Esophagus squamous epithelium (tissue), 4 donors: ENCODE data around the gene FBXW7.

ENCODE experiments used
- POLR2A ChIP-seq, 4 donors: fragments of 450-650 bp; IDR thresholded peaks; one replicate each; pipeline ENCODE4 v1.6.1; 2017; ENCODE audit warnings: antibody characterized with exemption in 4 of 4, mild to moderate bottlenecking in 4 of 4, moderate library complexity in 3 of 4
- TF ChIP-seq, protein P1 (sequence below), 6 experiments: fragments of 450-650 bp in 4 of 6; fragments of 200-600 bp in 2 of 6; sonication (generic) in 2 of 6; IDR thresholded peaks; one replicate each; pipeline ENCODE4 v1.5.1; 2016 to 2019; ENCODE audit warnings: antibody characterized with exemption in 6 of 6, mild to moderate bottlenecking in 4 of 6, moderate library complexity in 4 of 6

DNA sequence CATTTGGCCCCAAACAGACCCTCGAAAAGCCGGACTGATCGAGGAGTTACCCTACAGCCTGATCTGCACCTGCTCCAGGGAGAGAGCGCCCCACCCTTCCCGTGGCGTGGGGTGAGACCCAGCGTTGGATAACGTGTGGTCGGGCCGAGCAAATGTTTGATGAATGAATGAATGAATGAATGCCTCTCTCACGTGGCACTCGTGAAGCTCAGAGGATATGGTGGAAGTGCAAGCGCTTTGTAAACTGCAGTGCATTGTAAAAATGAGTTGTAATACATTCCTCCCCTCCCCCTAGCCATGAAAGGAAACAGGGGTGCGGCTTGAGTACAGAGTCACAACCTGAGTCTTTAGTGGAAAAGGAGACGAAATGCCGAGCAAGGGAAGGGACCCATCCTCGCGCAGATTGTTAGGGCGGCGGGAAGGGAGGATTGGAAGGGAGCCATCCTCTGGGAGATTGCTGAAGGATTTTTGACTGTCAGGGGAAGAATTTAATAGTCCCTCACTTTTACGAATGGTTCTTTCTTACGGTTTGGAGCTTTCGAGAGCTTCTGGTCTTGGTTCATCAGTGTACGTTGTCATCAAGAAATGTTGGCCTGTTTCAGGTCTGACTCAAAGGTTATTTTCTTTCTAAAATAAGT lies 772 bp upstream of the FBXW7 start:
- TF ChIP-seq POLR2A (IDR thresholded peaks at IDR 0.05) = no peak
- TF ChIP-seq, protein P1, sequence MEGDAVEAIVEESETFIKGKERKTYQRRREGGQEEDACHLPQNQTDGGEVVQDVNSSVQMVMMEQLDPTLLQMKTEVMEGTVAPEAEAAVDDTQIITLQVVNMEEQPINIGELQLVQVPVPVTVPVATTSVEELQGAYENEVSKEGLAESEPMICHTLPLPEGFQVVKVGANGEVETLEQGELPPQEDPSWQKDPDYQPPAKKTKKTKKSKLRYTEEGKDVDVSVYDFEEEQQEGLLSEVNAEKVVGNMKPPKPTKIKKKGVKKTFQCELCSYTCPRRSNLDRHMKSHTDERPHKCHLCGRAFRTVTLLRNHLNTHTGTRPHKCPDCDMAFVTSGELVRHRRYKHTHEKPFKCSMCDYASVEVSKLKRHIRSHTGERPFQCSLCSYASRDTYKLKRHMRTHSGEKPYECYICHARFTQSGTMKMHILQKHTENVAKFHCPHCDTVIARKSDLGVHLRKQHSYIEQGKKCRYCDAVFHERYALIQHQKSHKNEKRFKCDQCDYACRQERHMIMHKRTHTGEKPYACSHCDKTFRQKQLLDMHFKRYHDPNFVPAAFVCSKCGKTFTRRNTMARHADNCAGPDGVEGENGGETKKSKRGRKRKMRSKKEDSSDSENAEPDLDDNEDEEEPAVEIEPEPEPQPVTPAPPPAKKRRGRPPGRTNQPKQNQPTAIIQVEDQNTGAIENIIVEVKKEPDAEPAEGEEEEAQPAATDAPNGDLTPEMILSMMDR (IDR thresholded peaks at IDR 0.05) = no peak
